Hepatocyte (in vitro differentiated cells): ENCODE data around the gene SETD7. TPM values are rescaled to one million over a fixed set of nuclear protein-coding genes. Genes with fewer than 3 reads are reported as not detected.

Experiments used
- DNase-seq: peaks from one replicate; pipeline ENCODE4 v3.0.0-alpha.2; 2016; ENCODE audit warnings: low spot score
- H2AFZ ChIP-seq: fragments of 200-600 bp; sonication (generic); 2 replicates; pipeline ENCODE4 v1.6.0; 2016; ENCODE audit warnings: antibody characterized with exemption, mild to moderate bottlenecking
- H3K27ac ChIP-seq: fragments of 200-600 bp; sonication (generic); 2 replicates; pipeline ENCODE4 v1.5.1; 2016; ENCODE audit warnings: mild to moderate bottlenecking
- H3K27me3 ChIP-seq: fragments of 200-600 bp; sonication (generic); 2 replicates; pipeline ENCODE4 v1.6.1; 2016
- H3K36me3 ChIP-seq: fragments of 200-600 bp; sonication (generic); replicated peaks from 2 replicates; pipeline ENCODE4 v1.5.1; 2016; ENCODE audit warnings: low read depth; ENCODE audit not compliant: insufficient read depth
- H3K4me1 ChIP-seq: fragments of 200-600 bp; sonication (generic); 2 replicates; pipeline ENCODE4 v1.5.1; 2016; ENCODE audit warnings: mild to moderate bottlenecking, moderate library complexity; ENCODE audit not compliant: insufficient read depth
- H3K4me2 ChIP-seq: fragments of 200-600 bp; sonication (generic); 2 replicates; pipeline ENCODE4 v1.6.0; 2016
- H3K4me3 ChIP-seq: fragments of 200-600 bp; sonication (generic); 2 replicates; pipeline ENCODE4 v1.5.1; 2016; ENCODE audit warnings: mild to moderate bottlenecking
- H3K79me2 ChIP-seq: fragments of 200-600 bp; sonication (generic); 2 replicates; pipeline ENCODE4 v1.6.0; 2017; ENCODE audit warnings: mild to moderate bottlenecking
- H3K9me2 ChIP-seq: fragments of 200-600 bp; sonication (generic); replicated peaks from 2 replicates; pipeline ENCODE4 v1.6.0; 2017; ENCODE audit warnings: mild to moderate bottlenecking; ENCODE audit not compliant: insufficient read depth
- H3K9me3 ChIP-seq: fragments of 200-600 bp; sonication (generic); 2 replicates; pipeline ENCODE4 v1.5.1; 2016; ENCODE audit warnings: low read depth, mild to moderate bottlenecking
- H4K20me1 ChIP-seq: fragments of 200-600 bp; sonication (generic); 2 replicates; pipeline ENCODE4 v1.6.0; 2016; ENCODE audit warnings: mild to moderate bottlenecking; ENCODE audit not compliant: insufficient read depth, poor library complexity, severe bottlenecking
- EZH2 ChIP-seq: fragments of 200-600 bp; sonication (generic); IDR thresholded peaks from 2 replicates; pipeline ENCODE4 v1.6.1; 2016; ENCODE audit warnings: antibody characterized with exemption, mild to moderate bottlenecking, borderline replicate concordance
- EZH2phosphoT487 ChIP-seq: fragments of 200-600 bp; sonication (generic); IDR thresholded peaks from one replicate; pipeline ENCODE4 v1.6.1; 2018; ENCODE audit warnings: antibody characterized with exemption, mild to moderate bottlenecking, low read depth, moderate library complexity; ENCODE audit not compliant: unreplicated experiment, severe bottlenecking
- WGBS: methylation state at CpG from one replicate; pipeline ENCODE4 v1.1.6; 2016; ENCODE audit warnings: low lambda C conversion rate; ENCODE audit errors: missing lambda C conversion rate; 5-methylcytosine and 5-hydroxymethylcytosine counted together
- polyA plus RNA-seq: library from polyadenylated mRNA; unstranded; fragments of >200 nt; fragmentation: Nextera tagmentation; extraction: Ambion mirVana; gene quantifications from 2 replicates; pipeline ENCODE4 v1.2.1, GENCODE V29; 2016
- total RNA-seq: library from RNA; depleted of rRNA; stranded (reverse); fragments of >200 nt; gene quantifications from 2 replicates; pipeline ENCODE4 v1.2.3, GENCODE V29; 2014
- TF ChIP-seq, protein P1 (sequence below): fragments of 200-600 bp; sonication (generic); IDR thresholded peaks from 2 replicates; pipeline ENCODE4 v1.5.1; 2016; ENCODE audit warnings: antibody characterized with exemption, mild to moderate bottlenecking; ENCODE audit not compliant: poor library complexity

The SETD7 gene
- total and polyA plus RNA-seq, 2 experiments from 2014 or later: 7.3 to 27.6 TPM

- Histone ChIP-seq H4K20me1 (no peaks in the 10 kb centered on the region), H2AFZ (no peak overlapping the region), H3K79me2 (peaks cover 71% of the 10 kb centered on the region), H3K4me1 (no peaks in the 10 kb centered on the region), H3K36me3 (no peaks in the 10 kb centered on the region), H3K27me3 (no peaks in the 10 kb centered on the region), H3K9me3 (no peaks in the 10 kb centered on the region), H3K4me2 (no peak overlapping the region), H3K4me3 (no peak overlapping the region), H3K9me2 (no peaks in the 10 kb centered on the region), H3K27ac (no peak overlapping the region)
- WGBS: 98% methylated on average over 3 of the region's 3 CpGs
- no peak for DNase-seq
- TF ChIP-seq, protein P1, sequence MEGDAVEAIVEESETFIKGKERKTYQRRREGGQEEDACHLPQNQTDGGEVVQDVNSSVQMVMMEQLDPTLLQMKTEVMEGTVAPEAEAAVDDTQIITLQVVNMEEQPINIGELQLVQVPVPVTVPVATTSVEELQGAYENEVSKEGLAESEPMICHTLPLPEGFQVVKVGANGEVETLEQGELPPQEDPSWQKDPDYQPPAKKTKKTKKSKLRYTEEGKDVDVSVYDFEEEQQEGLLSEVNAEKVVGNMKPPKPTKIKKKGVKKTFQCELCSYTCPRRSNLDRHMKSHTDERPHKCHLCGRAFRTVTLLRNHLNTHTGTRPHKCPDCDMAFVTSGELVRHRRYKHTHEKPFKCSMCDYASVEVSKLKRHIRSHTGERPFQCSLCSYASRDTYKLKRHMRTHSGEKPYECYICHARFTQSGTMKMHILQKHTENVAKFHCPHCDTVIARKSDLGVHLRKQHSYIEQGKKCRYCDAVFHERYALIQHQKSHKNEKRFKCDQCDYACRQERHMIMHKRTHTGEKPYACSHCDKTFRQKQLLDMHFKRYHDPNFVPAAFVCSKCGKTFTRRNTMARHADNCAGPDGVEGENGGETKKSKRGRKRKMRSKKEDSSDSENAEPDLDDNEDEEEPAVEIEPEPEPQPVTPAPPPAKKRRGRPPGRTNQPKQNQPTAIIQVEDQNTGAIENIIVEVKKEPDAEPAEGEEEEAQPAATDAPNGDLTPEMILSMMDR: no peak
- no peak for TF ChIP-seq EZH2phosphoT487
- TF ChIP-seq EZH2: no peak
These were observed 8.0 kb downstream of the SETD7 start for GRCh38 chr4:139547979-139548378.

- Histone ChIP-seq H3K79me2 (peaks cover 38% of the 10 kb centered on the region), H3K4me2 (no peak overlapping the region)
These were observed 15.4 kb downstream of the SETD7 start for GRCh38 chr4:139540632-139541031.

DNA sequence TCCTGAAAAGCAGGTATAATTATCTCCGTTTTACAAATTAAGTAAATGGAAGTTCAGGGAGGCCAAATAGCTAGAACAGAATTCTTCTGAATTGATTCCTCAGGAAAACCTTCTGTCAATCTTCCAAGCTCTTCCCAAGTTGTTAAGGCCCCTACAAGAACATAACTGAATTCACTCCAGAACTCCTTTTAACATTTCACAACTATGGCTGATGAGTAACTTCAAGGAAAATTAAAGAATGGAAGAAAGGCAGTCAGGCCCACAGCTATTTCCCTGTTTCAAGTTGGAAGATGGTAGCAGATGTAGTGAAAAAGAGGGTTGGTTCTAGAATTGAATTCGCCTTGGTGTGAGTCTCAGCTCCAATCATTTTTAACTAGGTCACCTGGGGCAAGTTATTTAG lies 15.9 kb downstream of the SETD7 start:
- H2AFZ ChIP-seq: no peak overlapping the region
- H3K9me3 ChIP-seq: no peaks in the 10 kb centered on the region
- TF ChIP-seq EZH2phosphoT487 (no peak), EZH2 (no peak)
- TF ChIP-seq, protein P1: no peak
- H3K36me3 ChIP-seq: no peaks in the 10 kb centered on the region
- no peak overlapping the region for H3K27ac ChIP-seq
- no peak overlapping the region for H3K4me3 ChIP-seq
- H3K4me2 ChIP-seq: no peak overlapping the region
- no peak for DNase-seq
- WGBS: 94% methylated on average over 2 of the region's 2 CpGs
- no peaks in the 10 kb centered on the region for H3K9me2 ChIP-seq
- H4K20me1 ChIP-seq: peaks cover 2% of the 10 kb centered on the region
- H3K79me2 ChIP-seq: peaks cover 34% of the 10 kb centered on the region
- H3K27me3 ChIP-seq: no peaks in the 10 kb centered on the region
- H3K4me1 ChIP-seq: no peaks in the 10 kb centered on the region

More at GRCh38 chr4:139540632-139541031, 15.4 kb downstream of the SETD7 start:
- no peak for DNase-seq
- Histone ChIP-seq H3K4me1 (no peaks in the 10 kb centered on the region), H3K9me3 (no peaks in the 10 kb centered on the region), H4K20me1 (peaks cover 2% of the 10 kb centered on the region), H2AFZ (no peak overlapping the region), H3K4me3 (no peak overlapping the region), H3K27ac (no peak overlapping the region), H3K9me2 (no peaks in the 10 kb centered on the region), H3K36me3 (no peaks in the 10 kb centered on the region), H3K27me3 (no peaks in the 10 kb centered on the region)
- TF ChIP-seq EZH2: no peak
- no peak for TF ChIP-seq EZH2phosphoT487
- TF ChIP-seq, protein P1: no peak
- 89% methylated on average over 5 of the region's 5 CpGs for WGBS

DNA sequence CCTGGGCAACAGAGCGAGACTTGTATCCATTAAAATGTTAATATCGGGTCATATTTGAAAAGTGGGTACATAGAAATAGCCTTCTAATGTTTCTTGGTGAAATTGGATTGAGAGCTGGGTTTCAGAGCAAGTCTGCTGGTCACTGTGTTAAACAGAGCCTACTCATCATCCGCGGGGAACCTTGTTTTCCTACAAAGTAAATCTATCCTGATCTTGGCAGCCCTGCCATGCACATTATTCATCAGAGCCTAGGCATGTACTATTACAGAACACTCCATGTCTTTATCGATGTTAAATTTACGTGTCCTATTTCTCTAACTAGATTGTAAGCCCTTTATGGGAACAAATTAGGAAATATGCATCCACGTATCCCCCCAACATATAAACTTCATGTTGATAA lies 18.7 kb downstream of the SETD7 start:
- TF ChIP-seq EZH2phosphoT487: no peak
- no peak for TF ChIP-seq EZH2
- TF ChIP-seq, protein P1: no peak
- no peaks in the 10 kb centered on the region for H3K4me1 ChIP-seq
- H4K20me1 ChIP-seq: peaks cover 2% of the 10 kb centered on the region
- 97% methylated on average over 7 of the region's 7 CpGs for WGBS
- no peak overlapping the region for H3K4me2 ChIP-seq
- H2AFZ ChIP-seq: no peak overlapping the region
- H3K79me2 ChIP-seq: peaks cover 30% of the 10 kb centered on the region
- H3K9me2 ChIP-seq: no peaks in the 10 kb centered on the region
- DNase-seq: no peak
- no peaks in the 10 kb centered on the region for H3K27me3 ChIP-seq
- no peaks in the 10 kb centered on the region for H3K36me3 ChIP-seq
- no peak overlapping the region for H3K4me3 ChIP-seq
- H3K27ac ChIP-seq: no peak overlapping the region
- H3K9me3 ChIP-seq: no peaks in the 10 kb centered on the region
